Hematopoietic multipotent progenitor cell treated with erythropoietin and hydrocortisone succinate and interleukin-3 and kit ligand, for 15 days (in vitro differentiated cells): ENCODE measurements around the gene E2F6.

Experiments used
- DNase-seq: peaks from one replicate; pipeline ENCODE4 v3.0.0-alpha.2; 2015; ENCODE audit warnings: low spot score

Gene E2F6

DNA sequence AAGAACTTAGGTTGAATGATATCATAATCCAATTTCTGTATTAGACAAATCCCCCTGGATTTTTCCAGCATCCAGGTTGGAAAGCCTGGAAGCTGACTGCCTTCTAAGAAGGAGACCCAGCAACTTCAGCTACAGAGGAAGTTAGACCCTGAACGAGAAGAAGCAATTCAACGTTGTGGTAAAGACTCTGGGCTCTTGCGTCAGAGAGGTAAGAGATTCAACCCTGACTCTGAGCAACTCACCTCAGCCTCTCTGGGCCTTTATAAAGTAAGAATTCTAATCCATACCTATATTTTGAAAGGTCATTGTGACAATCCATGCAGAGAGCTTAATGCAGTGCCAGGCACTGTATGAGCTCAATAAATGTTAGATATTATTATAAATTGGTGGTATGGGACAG is 9.7 kb downstream of the E2F6 start:
- no peak for DNase-seq

DNA sequence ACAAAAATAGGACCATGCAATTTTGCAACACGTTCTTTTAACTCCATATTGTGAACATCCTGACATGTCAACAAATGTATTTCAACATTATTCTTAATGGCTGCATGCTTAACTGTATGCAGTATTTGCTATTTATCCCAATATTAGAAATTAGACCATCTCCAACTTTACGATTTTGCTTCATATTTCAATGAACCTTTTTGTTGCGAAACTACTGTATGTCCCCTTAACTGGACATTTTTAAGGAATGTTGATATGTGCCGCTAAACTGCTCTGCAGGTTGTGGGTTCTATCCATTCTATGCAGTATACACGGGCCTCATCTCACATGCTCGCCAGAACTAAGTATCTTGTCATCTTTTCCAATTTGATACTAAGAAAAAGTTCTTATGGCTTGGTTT is 11.1 kb downstream of the E2F6 start:
- DNase-seq: no peak

DNA sequence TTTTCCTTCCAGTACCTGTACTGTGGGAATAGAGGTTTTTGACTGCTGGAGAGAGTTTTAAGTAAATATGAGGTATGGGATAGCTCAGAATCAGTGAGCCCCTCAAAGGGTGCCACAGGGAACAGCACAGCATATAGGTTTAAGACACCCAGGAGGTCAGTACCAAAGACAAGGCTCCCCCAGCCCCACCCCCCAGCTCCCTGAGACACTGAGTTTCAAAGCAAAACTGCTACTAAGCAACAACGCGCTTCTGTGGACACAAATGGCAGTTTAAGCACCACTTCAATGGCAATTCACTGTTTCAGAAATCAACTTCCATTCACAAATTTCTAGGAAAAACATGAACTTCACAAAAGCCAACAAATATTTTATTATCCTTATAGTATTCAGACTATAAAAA is 15.2 kb downstream of the E2F6 start:
- no peak for DNase-seq

DNA sequence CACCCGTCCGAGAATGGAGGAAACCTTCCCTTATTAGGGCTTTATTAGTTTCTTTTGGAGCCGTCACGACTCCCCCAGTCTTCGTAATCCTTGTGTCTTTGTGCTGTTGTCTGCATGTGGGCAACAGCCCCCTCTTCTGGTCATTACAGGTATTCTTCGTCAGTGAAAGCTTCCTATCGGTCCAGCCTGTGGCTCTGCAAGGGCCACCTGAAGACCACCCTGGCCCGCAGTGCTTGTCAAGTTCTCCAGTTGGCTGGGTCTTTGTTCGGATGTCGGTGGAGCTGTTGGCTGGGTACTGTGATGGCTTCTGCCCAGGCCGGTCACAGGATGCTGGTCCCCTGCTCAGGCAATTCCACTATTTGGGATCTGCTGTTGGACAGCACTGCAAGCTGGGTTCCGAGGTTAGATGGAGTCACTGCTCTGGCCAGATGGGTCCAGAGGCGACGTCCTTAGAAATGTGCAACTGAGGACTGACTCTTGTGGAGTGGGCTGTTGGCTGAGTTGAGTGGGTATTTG is 19.2 kb downstream of the E2F6 start:
- DNase-seq: peak; percentile 75

DNA sequence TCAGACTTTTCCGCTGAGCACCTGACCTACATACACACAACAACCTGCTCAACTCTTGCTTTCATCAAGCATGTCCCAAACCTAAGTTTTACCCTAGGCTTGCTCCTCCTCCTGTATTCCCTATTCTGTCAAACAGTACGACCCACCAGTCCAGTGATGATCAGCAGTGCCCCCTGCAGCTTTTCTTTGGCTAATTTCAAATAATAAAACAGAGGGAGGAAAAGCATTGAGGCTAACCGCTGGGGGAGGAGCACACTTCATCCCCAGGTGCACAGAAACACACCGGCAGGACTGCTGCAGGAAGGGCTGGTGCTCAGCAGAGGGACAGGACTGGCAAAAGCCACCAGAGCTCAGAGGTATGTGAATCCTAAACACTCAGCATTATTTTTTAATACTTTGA is 21.2 kb downstream of the E2F6 start:
- no peak for DNase-seq

DNA sequence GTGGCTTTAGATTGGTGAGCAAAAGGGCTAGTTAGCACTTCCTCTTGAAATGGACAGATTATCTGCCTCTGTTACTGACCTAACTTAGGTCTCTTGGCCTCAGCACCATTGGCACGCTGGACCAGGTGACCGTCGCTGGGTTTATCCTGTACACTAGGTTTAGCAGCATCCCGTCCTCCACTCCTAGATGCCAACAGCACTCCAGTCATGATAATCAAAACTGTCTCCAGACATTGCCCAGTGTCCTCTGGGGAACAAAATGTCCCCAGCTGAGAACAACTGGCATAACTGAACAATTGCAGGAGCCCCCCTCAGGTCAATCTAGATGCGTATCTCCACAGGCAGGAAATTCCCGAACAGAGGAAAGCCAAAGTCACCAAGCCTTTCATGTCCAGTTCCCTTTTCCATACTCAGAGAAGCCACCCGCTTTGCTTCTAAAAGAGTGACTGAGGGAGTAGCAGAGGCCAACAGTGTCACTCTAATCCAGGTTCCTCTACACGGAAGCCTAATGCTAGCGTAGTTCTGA is 27.3 kb downstream of the E2F6 start:
- no peak for DNase-seq

DNA sequence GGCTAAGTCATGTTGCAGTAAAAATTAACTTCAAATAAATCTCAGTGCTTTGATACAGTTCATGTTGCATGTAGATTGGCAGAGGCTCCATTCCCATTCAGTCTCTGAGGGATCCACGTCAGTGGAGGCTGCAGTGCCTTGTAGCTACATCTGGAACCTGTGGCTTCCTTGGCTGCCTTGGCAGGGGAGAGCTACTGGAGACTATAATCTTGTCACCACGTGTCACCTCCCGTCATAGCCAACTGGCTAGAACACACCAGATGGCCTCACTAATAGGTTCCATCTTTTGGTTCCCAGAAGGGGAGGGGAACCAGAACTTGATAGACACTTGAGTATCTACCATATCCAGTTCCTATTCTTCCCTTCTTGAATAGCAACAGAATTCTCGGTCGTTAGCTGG is 28.4 kb downstream of the E2F6 start:
- no peak for DNase-seq

DNA sequence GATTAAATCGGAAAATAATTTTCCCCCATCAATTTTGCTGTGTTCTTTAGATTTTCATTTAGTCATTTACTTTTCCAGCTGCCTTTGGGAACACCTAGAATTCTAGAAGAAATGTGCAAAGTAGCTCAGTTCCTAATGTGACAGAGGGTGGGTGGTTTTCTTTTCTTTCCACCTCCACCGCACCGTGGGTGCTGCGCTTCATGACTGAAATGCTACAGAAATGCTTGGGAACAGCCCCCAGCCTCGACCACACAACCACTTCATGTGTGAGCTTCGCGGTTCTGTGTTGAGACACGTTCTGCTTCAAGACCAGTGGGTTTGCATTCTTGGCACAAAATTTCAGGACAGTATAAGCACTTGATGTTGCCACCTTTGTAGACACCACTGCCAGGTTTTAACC is 30.9 kb downstream of the E2F6 start:
- no peak for DNase-seq

DNA sequence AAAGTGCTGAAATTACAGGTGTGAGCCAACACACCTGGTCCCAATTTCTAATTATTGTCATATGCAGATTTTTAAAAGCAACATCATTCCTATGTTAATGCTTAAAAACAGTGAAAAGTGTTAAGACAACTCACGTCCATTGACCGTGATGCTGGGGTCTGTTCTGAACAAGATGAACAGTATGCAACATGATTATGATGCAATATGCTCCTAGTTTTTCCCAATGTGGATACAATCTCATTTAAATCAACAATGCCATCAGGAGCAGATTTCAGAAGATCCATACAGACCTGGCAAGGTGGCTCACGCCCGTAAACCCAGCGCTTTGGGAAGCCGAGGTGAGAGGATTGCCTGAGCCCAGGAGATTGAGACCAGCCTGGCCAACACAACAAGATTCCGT is 31.5 kb downstream of the E2F6 start:
- no peak for DNase-seq

DNA sequence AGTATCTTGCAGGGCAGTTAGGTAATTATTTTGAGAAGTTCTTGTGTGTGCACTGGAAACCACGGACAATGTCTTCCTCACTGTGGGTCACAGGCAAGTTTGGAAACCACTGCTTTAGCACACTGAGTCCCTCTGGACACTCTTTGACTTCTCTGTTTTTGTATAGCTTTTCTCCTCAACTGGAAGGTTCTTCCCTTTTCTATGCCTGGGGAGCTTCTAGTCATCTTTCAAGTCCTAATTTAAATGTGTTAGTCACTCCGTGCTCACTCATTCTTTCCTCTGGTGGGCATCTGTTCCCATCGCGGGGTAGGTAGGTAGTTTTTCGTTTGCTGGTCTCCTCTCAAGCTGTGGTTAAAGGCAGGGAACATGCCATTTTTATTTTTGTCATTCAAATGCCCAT is 32.1 kb downstream of the E2F6 start:
- no peak for DNase-seq

DNA sequence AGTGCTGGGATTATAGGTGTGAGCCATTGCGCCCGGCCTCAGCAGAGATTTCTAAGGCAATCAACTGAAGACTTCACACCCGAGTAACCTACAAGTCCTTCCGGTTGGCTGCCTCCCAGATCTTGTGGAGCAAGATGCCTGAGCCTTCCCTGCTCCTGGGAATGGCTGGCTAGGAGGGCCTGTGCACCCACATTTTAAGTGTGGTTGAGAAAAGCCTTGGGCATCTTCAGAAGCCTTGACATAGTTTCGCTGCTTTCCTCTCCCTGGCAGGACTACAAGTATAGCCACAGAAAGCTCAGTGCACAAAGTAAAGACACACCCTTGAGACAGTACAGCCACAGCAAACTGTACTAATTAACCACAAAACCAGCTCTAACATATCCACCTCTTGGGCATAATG is 35.2 kb downstream of the E2F6 start:
- DNase-seq: no peak

DNA sequence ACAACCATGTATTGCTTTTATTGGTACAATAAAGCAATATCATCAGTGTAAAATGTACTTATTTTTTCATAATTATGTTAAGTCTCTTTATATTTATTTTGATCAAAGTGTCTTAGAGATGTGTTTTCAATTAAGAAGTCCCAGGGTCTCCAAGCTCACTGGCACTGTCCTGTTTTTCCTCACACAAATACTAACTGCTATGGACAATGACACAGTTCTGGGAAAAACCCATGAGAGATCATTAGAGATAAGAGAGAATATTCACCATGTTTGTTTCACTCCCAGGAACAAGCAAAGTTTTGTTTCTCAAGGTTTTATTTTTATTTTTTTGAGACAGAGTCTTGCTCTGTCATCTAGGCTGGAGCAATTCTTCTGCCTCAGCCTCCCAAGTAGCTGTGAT is 38.7 kb downstream of the E2F6 start:
- DNase-seq: no peak

DNA sequence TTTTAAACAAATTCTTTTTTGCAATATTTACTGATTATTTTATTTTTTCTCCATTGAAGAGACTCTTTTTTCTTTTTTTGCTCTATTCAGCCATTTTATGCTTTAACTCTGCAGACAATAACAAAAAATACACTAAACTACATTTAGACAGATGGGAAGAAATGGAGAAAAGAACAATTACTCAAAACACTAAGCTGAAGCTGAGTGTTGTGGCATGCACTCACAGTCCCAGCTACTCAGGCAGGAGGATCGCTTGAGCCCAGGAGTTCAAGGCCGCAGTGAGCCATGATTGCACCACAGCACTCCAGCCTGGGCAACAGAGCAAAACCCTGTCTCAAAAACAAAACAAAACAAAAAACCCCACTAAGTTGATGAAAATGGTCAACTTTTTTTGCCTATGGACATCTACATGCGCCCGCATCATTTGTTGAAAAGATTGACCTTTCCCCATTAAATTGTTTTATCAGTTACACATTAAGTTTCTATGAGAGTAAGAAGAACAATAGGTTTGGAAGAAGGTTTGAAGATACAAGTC is 43.0 kb downstream of the E2F6 start:
- no peak for DNase-seq

DNA sequence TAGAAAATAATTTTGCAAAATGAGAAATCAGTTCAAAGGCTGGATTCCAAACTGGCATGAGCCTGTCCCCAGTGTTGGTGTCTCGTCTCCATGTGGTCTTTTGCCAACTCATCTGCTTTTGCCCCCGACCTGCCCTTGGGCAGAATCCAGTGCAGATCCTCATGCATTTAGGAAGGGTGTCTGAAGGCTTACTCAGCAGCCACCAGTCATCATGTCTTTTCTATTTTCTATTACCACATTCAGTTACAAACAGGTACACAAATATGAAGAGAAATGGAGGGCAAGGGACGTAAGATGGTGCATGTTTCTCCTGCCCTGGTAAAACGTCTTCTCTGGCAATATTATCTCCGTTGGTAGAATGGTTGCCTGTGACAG is 43.5 kb downstream of the E2F6 start:
- no peak for DNase-seq

DNA sequence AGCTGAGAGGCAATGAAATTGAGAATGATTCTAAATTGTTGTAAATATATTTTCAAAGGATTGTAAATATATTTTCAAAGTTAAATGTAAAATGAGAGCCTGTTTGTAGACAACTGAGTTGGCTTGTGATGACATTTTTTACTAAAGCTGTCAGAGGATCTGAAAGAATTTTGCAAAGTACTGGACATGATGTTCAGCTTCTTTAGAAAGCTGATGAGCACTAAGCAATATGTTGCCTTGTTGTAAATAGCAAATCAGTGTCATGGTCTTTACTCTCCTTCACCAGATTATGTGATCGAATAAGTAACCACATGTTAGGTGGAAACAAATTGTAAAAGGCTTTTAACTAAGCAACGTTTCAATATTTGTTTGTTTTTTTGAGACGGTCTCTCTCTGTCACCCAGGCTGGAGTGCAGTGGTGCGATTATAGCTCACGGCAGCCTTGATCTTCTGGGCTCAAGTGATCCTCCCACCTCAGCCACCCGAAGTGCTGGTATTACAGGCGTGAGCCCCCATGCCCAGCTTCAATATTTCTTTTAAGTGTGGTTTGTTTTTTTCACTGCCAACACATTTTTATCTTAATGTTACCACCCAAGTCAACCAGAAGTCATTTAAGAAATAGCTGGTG is 44.0 kb downstream of the E2F6 start:
- no peak for DNase-seq

DNA sequence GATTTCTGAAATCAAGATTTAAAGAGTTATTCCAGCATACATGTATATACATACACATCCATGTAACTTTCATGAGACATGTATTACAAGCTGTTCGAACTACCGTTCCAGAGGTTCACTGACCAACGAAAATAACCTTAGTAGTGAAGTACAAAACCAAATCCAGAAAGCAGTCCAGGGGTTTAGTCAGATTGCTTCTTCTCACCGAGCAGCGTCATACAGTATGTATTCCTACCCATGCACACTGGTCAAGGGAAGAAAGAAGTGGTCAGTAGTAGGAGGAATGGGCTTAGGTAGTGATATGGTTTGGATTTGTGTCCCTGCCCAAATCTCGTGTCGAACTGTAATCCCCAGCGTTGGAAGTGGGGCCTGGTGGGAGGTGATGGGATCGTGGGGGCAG is 45.3 kb downstream of the E2F6 start:
- no peak for DNase-seq

DNA sequence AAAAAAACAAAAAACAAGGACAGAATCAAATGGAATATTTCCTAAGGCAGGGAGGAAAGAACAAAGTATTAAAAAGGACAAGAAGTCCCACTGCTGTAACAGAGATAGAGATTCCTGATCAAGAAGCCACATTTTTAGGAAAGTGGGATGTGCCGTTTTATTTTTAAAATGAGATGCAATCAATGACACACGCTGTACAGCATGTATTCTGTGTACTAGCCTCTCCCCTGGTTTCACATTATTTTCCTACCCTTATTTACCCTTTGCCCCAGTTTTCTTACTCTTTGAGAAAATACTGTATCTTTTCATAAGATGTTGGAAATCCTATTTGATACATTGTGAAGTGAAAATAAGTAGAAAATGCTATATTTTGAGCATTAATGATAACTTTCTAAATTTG is 45.8 kb downstream of the E2F6 start:
- no peak for DNase-seq

DNA sequence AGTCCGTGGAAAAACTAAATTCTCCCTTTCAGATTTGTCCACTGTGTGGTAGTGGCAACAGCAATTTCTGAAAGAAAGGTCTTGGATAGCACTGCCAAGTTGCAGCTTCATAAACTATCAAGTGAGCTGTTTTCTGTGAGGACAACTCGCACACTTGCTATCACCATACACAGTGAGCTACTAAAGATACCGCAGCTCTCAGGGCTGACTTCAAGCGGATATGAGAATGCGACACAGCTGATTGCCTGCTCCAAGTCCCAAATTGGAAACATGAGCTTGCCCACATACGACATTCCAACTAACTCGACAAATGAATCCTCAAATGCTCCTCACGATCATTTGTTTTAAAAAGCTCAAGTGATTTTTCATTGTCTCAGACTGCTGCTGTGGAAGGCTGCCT is 46.2 kb downstream of the E2F6 start:
- no peak for DNase-seq

DNA sequence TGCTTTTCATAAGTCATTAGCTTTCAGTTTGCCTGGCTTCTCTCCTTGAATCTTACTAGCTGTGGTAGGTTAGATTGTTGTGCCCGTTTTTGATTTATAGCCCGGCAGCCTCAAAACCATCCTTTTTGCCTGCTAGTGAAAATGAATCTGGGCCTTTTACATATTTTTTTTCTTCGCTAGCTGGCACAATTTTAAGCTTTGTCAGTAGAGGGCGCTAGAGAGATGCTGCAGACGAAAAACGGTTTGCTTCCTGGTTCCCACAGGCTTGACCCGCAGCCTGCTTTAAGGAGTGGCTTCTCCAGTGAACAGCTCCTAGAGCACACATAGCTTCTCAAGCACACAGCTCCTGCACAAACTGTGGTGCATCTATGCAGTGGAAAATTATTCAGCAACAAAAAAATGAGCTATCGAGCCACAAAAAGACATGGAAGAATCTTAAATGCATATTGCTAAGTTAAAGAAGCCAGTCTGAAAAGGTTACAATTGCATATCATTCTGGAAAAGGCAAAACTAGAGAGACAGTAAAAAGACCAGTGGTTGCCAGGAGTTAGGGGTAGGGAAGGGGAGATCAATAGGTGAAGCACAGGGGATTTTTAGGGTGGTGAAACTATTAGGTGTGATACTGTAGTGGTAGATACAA is 47.9 kb downstream of the E2F6 start:
- DNase-seq: peak; percentile 58

DNA sequence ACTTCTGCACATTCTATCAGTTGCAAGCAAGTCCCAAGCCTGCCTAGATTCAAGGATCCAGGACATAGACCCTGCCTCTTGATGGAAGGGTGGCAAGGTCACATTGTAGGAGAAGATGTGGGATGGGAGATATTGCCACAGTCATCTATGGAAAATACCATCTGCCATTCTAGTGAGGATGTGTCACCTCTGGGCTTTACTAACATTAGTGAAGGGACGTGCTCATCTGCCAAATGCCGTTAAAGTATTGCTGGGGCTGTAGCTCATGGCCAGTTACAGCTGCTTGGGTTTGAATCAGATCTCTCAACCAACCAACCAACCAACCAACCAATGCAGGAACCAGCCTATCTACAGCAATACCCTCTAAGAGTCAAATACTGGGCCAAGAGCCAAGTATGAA is 49.0 kb downstream of the E2F6 start:
- DNase-seq: no peak

DNA sequence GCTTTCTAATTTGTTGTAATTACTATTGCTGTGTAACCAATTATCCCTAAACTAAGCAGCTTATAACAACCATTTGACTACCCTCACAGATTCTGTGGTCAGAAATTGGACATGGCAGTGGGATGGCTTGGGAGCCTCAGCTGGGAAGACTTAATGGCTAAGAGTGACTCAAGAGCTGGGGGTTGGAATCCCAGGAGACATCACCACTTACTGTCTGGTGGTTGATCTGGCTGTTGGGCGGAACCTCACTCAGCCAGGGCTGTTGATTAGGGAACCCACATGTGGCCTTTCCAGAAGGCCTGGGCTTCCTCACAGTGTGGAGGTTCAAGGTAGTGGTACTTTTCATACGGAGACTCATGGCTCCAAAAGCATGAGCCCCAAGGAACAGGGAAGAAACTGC is 49.8 kb downstream of the E2F6 start:
- no peak for DNase-seq

DNA sequence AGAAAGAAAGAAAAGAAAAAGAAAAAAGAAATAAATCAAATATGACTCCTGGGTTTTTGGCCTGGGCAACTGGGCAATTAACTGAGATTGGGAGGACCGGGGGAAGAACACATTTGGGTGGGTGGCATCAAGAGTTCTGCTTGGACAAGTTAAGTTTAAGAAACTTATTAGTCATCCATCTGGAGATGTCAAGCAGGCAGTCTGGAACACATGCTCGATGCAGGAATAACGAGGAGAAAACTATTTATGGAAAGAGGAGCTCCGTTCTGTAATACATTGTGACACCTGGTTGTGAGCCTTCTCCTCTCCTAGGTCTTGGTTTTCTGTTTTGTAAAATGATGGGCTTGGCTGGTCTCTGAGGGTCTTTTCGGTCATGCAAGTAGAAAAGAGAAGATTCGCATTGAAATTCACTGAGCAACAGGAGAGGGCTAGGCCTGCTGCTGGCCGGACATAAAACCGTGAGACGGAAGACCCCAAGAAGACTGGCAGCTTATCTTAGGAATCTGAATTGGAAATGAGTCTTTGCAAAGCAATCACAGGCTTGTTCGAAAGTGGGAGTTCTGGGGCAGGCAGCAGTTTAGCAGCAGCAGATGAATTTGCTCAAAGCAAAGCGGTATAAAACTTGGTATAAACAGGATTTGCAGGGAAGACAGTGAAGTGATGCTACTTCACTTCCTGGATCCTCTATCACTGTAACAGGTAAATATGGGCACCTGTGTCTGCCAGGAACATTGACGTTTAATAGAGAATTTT is 51.4 kb downstream of the E2F6 start:
- no peak for DNase-seq

DNA sequence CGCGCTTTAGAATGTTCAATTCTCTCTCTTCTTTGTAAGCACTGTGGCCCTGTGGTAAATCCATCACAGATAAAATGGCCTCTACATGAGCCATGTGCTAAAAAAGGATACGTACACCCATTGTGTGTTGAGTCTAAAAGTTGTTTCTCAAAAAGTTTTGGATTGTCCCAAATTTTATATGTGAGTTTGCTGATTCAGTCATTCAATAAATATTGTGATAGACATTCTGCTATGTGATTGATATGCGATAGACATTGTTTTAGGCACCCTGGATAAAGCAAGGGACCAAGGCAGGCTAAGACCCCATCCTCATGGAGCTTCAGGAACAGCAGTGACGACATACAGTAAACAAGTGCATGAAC is 53.5 kb downstream of the E2F6 start:
- DNase-seq: no peak
